Bone marrow (tissue), 2 donors: ENCODE data around the gene VENTX.

Experiments
- DNase-seq, 2 donors: peaks; one replicate each; lab custom pipeline; 2025; lab: John Stamatoyannopoulos, UW

VENTX gene

GRCh38 chr10:133271521-133272300, 34.1 kb downstream of the VENTX start:
- no peak for DNase-seq

GRCh38 chr10:133272301-133272963, 34.8 kb downstream of the VENTX start:
- no peak for DNase-seq

GRCh38 chr10:133272964-133273420, 35.3 kb downstream of the VENTX start:
- DNase-seq, result no peak

- no peak for DNase-seq
Measured at GRCh38 chr10:133273534-133274143, 36.0 kb downstream of the VENTX start.

- DNase-seq, result peak; percentile 40 to 57
Measured at GRCh38 chr10:133274751-133275683, 37.4 kb downstream of the VENTX start.

GRCh38 chr10:133275684-133276092, 38.0 kb downstream of the VENTX start:
- peak in 1 of 2 donors; percentile 64 for DNase-seq

- no peak for DNase-seq
Measured at GRCh38 chr10:133276100-133276434, 38.4 kb downstream of the VENTX start.

- peak in 1 of 2 donors; percentile 15 for DNase-seq
Measured at GRCh38 chr10:133276435-133277201, 39.0 kb downstream of the VENTX start, which contains the start of gene ADAM8. ADAM8 (minus strand) TSS chr10:133276868; CDS start chr10:133276817, 51 bp downstream.

GRCh38 chr10:133277277-133277992, 39.8 kb downstream of the VENTX start:
- DNase-seq, result no peak

- no peak for DNase-seq
Measured at GRCh38 chr10:133277993-133278576, 40.4 kb downstream of the VENTX start.

GRCh38 chr10:133278577-133279265, 41.1 kb downstream of the VENTX start:
- peak; percentile 71 to 92 for DNase-seq

- peak in 1 of 2 donors; percentile 7 for DNase-seq
Measured at GRCh38 chr10:133279326-133280226, 41.9 kb downstream of the VENTX start.

GRCh38 chr10:133280391-133281059, 42.9 kb downstream of the VENTX start:
- DNase-seq, result no peak

GRCh38 chr10:133281084-133281483, 43.4 kb downstream of the VENTX start:
- DNase-seq, result no peak

- no peak for DNase-seq
Measured at GRCh38 chr10:133281628-133282372, 44.1 kb downstream of the VENTX start.

GRCh38 chr10:133282846-133283390, 45.3 kb downstream of the VENTX start:
- no peak for DNase-seq

- no peak for DNase-seq
Measured at GRCh38 chr10:133283931-133284330, 46.3 kb downstream of the VENTX start.
